Activated effector memory CD4-positive, alpha-beta T cell treated with Interleukin-2 at 50 U/mL for 16 hours (primary cell): ENCODE measurements around the gene PLP1.
"Not testable (repeated sequence)": the region's sequence is repeated elsewhere in the genome, so short reads cannot be mapped to it uniquely, and the experiment has no call there.

Source experiments
- DNase-seq: peaks from one replicate; pipeline ENCODE4 v3.0.0-alpha.2; 2020

PLP1 gene

GRCh38 chrX:103776546-103776945 is at the start of gene PLP1:
TSS of gene PLP1 (plus strand) at chrX:103776840. CDS start at chrX:103776996, 156 bp downstream.
- DNase-seq, result no peak

DNA sequence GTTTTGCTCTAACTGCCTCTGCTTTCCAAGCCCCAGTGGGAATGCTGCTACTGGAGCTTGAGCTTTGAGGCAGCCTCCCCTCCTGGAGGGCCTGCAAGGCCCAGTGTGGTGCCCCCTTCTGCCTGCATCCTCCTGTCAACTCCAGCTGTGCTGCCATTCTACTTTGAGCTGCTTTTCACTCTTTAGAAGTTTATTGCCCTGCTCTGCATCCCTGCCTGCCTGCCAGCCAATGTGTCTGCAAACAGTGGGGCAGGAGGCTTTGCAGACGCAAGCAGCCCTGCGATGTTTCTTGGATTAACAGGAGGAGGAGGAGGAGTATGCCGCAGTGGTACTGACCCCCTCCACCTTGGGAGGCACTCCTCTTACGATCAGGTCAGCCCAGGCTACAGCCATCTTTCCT is 49.5 kb upstream of the PLP1 start:
- DNase-seq, result no peak

- DNase-seq, result no peak
Measured at GRCh38 chrX:103729015-103729414, 47.6 kb upstream of the PLP1 start.

GRCh38 chrX:103730147-103730795 is 46.4 kb upstream of the PLP1 start:
- DNase-seq, result no peak

DNA sequence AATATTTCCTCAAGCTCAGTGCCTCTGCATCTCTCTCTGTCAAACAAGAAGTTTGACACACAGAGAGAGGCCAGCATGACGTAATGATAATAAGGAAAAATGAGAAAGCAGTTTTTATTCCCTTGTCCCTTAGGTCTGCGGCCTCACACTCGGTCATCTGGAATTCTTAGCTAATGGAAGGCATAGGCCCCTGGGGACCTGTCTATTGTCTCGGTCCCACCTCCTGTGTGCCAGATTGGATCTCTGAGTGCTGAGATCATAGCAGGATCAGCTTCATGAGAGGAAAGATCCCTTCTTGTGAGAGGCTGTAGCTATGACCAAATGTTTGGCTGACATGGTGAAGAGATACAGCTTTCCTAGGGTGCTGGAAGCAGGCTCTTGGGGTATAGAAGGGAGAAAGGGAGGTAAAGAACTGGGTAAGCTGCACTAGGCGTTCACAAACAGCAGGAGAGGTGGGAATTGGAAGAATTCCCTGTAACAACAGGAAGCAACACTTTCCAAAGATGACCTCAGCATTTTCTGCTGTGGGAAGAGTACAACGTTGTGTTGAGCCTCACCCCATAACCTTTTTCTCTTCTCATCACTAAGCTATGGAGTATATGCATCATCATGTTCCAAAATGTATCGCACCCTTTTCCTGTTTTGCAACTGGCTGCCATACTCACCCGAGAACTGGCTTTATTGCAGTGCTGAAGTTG is 45.7 kb upstream of the PLP1 start:
- no peak for DNase-seq

GRCh38 chrX:103733017-103733416 is 43.6 kb upstream of the PLP1 start:
- DNase-seq, result no peak

- DNase-seq, result no peak
Measured at GRCh38 chrX:103734125-103734760, 42.4 kb upstream of the PLP1 start.

GRCh38 chrX:103737696-103738095 is 38.9 kb upstream of the PLP1 start:
- DNase-seq, result no peak

DNA sequence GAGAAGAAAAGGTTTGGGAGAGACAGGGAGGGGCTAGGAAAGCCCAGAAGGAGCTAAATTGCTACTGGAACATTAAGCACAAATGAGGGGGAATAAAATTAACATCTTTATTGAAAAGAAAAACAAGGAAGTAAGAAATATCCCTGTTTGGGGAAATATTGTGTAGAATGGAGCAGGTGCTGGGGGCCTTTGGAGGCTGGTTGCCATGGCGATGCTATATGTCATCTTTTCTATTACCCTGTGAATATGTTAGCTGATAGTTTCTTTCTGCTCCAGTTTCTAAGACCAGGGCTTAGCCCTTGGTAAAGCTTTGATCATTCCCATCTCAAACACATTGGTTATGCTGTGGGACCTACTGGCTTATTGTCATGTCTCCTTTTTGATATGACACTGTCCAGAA is 37.2 kb upstream of the PLP1 start:
- no peak for DNase-seq

DNA sequence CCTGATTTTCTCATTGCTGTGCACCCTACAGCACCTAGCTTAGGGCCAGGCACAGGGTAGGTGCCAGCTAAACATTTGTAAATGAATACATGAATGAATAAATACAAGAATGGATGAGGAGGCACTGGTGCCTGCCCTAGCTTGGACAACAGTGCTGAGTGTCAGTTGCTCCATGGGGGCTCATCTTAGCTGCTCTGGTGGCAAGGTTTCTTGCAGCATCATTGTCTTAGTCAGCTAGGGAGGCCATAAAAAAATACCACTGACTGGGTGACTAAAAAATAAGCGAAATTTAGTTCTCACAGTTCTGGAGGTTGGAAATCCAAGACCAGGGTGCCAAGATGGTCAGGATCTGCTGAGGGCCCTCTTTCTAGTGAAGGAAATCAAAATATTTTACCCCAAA is 34.8 kb upstream of the PLP1 start:
- no peak for DNase-seq

DNA sequence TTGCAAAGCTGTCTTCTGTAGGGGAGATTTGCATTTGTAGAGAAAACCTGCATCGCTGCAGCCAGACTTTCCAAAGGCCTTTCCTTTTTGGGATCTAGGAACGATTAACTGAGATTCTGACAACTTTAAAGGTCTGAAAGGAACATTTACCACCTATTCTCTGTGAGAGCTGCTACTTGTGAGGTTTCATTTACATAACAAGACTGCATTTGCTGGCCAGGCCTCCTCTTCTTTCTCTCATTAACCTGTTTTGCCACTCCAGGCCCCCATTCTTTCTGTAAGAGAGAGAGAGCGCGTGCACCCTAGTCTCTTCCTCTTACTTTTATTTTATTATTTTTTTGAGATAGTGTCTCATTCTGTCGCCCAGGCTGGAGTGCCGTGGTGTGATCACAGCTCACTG is 34.3 kb upstream of the PLP1 start:
- DNase-seq, result no peak

- no peak for DNase-seq
Measured at GRCh38 chrX:103747163-103747562, 29.5 kb upstream of the PLP1 start.

GRCh38 chrX:103754401-103754800 is 22.2 kb upstream of the PLP1 start:
- DNase-seq, result no peak

DNA sequence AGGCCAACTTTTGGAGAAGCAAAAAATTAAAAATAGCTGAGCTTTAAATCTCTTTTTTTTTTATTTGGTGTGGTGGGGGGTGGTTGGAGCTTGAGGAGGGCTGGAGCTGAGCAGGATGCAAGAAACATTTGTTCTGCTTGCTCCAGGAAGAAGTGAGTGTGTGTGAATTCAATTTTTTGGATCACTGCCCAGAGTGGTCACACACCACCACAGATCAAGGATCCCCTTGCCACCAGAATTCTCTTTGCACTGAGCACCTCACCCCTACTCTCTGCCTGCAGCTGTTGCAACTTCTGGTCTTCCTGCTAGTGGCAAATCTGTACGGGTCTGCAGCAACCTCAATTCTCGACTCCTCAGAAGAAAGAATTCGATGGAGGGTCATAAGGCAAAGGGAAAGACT is 19.9 kb upstream of the PLP1 start:
- DNase-seq, result no peak

DNA sequence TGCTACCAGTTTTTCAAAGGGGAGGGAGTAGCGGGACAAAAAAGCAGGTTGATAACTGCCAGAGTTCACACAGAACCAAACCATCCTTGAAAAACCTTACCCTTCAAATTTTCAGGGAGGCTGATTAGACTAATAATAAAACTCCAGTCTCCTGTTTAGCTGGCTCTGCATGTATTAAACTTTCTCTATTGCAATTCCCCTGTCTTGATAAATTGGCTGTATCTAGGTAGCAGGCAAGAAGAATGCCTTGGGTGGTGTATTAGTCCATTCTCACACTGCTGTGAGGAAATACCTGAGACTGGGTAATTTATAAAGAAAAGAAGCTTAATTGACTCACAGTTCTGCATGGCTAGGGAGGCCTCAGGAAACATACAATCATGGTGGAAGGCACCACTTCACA is 18.1 kb upstream of the PLP1 start:
- no peak for DNase-seq

DNA sequence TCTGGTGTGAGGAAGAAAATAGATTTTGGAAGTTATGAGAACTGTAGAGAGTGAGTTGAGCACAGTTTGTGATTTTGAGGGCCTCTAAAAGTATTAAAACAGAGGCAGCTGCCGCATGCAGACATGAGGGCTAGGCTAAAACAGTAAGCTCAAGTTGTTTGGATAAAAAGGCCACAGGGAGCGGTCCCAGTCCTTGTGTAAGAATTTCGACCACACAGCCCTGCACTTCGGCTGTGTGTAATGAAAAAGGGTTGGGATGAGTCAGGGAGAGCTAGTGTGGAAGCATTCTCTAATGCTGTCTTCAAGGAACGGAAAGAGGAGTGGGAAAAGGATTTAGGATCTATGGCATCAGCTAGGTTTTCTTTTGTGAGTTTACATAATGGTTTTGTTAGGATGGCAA is 13.1 kb upstream of the PLP1 start:
- not testable (repeated sequence) for DNase-seq

DNA sequence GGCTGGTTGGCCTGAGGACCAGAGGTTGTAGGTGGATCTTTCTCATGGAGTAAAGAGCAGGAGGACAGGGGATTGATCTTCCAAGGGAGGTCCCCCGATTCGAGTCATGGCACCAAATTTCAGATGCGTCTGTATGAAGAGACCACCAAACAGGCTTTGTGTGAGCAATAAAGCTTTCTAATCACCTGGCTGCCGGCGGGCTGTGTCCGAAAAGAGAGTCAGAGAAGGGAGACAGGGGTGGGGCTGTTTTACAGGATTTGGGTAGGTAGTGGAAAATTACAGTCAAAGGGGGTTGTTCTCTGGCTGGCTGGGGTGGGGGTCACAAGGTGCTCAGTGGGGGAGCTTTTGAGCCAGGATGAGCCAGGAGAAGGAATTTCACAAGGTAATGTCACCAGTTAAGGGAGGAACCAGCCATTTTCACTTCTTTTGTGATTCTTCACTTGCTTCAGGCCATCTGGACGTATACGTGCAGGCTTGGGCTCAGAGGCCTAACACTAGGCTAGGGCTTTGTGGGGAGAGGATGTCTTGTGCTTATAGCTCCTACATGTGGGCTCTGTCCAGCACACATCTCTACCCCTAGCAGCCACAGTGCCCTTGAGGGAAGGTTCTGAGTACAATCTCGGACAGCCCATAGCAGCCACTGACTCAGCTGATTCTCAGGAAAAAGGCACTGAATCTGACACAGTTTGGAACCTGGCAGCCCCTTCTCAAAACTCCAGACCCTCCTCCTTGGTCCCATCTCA is 9.7 kb upstream of the PLP1 start:
- not testable (repeated sequence) for DNase-seq

DNA sequence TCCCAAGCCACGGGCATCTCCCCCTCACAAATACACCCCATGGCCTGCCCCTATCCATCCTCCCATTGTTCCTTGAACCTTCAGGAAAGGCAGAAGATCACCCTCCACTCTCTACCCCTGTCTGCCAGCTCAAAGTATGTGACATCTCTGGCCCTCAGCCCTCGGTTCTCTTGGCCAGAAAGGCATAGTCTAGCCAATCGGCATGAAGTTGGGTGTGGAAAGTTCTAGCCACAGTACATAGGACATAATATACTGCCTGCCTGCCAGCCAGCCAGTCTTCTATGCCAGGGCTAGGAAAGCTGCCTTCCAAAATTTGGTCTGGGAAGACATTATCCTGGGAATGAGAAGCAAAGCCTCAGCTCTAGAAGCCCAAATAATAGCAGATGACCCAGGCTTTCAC is 3.2 kb upstream of the PLP1 start:
- no peak for DNase-seq

DNA sequence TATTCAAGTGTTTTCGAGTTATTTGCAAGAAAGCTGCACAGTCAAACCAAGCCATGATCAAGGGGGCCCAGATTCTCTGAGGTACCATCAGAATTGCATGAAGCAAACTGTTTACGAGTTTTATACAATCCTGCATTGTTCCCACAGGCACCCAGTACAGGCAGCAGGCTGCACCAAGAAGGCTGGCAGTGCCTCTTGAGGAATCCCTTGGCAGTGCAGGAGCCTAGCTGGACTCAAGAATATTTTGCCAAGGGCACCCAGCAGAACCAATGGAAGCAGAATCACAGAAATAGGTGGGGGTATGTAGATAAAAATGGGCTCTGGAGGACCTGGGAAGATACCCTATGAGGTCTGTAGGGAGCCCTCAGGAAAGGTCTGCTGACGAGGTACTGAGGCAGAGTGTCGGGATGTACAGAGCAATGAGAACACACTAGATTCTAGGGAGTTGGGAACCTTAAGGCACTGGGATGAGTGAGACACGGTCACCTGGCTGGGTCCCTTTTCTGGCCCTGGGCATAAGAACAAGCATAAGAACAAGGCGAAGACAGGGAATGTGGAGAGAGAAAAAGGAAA is 2.5 kb upstream of the PLP1 start:
- DNase-seq, result no peak

GRCh38 chrX:103779141-103779789 is 2.6 kb downstream of the PLP1 start:
- DNase-seq, result no peak

GRCh38 chrX:103780336-103781061 is 3.9 kb downstream of the PLP1 start:
- no peak for DNase-seq

DNA sequence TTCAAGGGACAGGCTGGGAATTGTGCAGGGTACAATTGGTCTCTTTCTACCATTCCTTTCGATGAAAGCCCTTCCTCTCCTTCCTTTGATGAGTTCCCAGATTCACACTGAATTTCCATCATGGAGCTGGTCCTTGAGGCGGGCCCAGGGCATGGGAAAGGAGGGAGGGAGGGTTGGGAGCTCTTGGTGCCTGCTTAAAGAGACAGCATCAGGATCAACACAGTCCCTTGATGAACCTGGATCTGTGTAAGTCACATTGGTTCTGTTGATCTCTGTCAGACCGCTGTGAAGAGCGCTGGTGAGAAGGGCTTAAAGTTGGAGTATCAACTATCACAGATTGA is 4.4 kb downstream of the PLP1 start:
- no peak for DNase-seq
